ENCODE results near the gene PRMT5. TPM values are rescaled to one million over a fixed set of nuclear protein-coding genes. Genes with fewer than 3 reads are reported as not detected.
"Not testable (repeated sequence)": the region's sequence is repeated elsewhere in the genome, so short reads cannot be mapped to it uniquely, and the experiment has no call there.

The PRMT5 gene
- total RNA-seq = 39.8 TPM
- polyA plus RNA-seq = 49.3 TPM

- H3K36me3 ChIP-seq (ENCODE audit: insufficient read depth) = no peaks in the 10 kb centered on the region
- peak within 1 kb of the TSS; percentile 89 for H3K27ac ChIP-seq (ENCODE audit: low read depth)
- no peaks in the 10 kb centered on the region for H3K4me1 ChIP-seq (ENCODE audit: insufficient read depth)
- DNase-seq (ENCODE audit: extremely low spot score) = peak; percentile 100
- under 1% methylated on average over 51 of the region's 51 CpGs for WGBS
- peak within 1 kb of the TSS; percentile 71 for H3K4me3 ChIP-seq (ENCODE audit: low read depth, low read length)
These were observed at the start of gene PRMT5 for GRCh38 chr14:22929104-22929960. PRMT5 (minus strand) TSS chr14:22929376; CDS start chr14:22929361, 15 bp downstream.

GRCh38 chr14:22978487-22978837, 49.3 kb upstream of the PRMT5 start:
- Histone ChIP-seq H3K4me3 (ENCODE audit: low read depth, low read length) (no peak overlapping the region), H3K27ac (ENCODE audit: low read depth) (no peak overlapping the region), H3K36me3 (ENCODE audit: insufficient read depth) (no peaks in the 10 kb centered on the region), H3K4me1 (ENCODE audit: insufficient read depth) (no peaks in the 10 kb centered on the region)
- 44% methylated on average over 3 of the region's 3 CpGs for WGBS
- no peak for DNase-seq (ENCODE audit: extremely low spot score)

GRCh38 chr14:22977684-22978486, 48.7 kb upstream of the PRMT5 start:
- Histone ChIP-seq H3K4me3 (ENCODE audit: low read depth, low read length) (no peak overlapping the region), H3K4me1 (ENCODE audit: insufficient read depth) (no peaks in the 10 kb centered on the region), H3K36me3 (ENCODE audit: insufficient read depth) (no peaks in the 10 kb centered on the region), H3K27ac (ENCODE audit: low read depth) (peak overlapping the region; percentile 59)
- DNase-seq (ENCODE audit: extremely low spot score) = no peak
- WGBS = 23% methylated on average over 8 of the region's 8 CpGs

GRCh38 chr14:22977434-22977683, 48.2 kb upstream of the PRMT5 start:
- no peak for DNase-seq (ENCODE audit: extremely low spot score)
- Histone ChIP-seq H3K4me1 (ENCODE audit: insufficient read depth) (no peaks in the 10 kb centered on the region), H3K4me3 (ENCODE audit: low read depth, low read length) (no peak overlapping the region), H3K36me3 (ENCODE audit: insufficient read depth) (no peaks in the 10 kb centered on the region), H3K27ac (ENCODE audit: low read depth) (no peak overlapping the region)

GRCh38 chr14:22976620-22977433, 47.7 kb upstream of the PRMT5 start:
- DNase-seq (ENCODE audit: extremely low spot score) = no peak
- H3K4me1 ChIP-seq (ENCODE audit: insufficient read depth) = no peaks in the 10 kb centered on the region
- H3K27ac ChIP-seq (ENCODE audit: low read depth) = no peak overlapping the region
- H3K36me3 ChIP-seq (ENCODE audit: insufficient read depth) = no peaks in the 10 kb centered on the region
- no peak overlapping the region for H3K4me3 ChIP-seq (ENCODE audit: low read depth, low read length)
- WGBS = 57% methylated on average over 6 of the region's 6 CpGs

GRCh38 chr14:22974530-22975313, 45.5 kb upstream of the PRMT5 start:
- no peak overlapping the region for H3K27ac ChIP-seq (ENCODE audit: low read depth)
- WGBS = 65% methylated on average over 9 of the region's 9 CpGs
- no peak overlapping the region for H3K4me3 ChIP-seq (ENCODE audit: low read depth, low read length)
- H3K36me3 ChIP-seq (ENCODE audit: insufficient read depth) = no peaks in the 10 kb centered on the region
- no peaks in the 10 kb centered on the region for H3K4me1 ChIP-seq (ENCODE audit: insufficient read depth)
- DNase-seq (ENCODE audit: extremely low spot score) = no peak

GRCh38 chr14:22973217-22974032, 44.2 kb upstream of the PRMT5 start:
- 84% methylated on average over 6 of the region's 6 CpGs for WGBS
- Histone ChIP-seq H3K27ac (ENCODE audit: low read depth) (no peak overlapping the region), H3K36me3 (ENCODE audit: insufficient read depth) (no peaks in the 10 kb centered on the region), H3K4me3 (ENCODE audit: low read depth, low read length) (no peak overlapping the region), H3K4me1 (ENCODE audit: insufficient read depth) (no peaks in the 10 kb centered on the region)
- DNase-seq (ENCODE audit: extremely low spot score) = no peak

- H3K36me3 ChIP-seq (ENCODE audit: insufficient read depth) = no peaks in the 10 kb centered on the region
- WGBS = 91% methylated on average over 2 of the region's 2 CpGs
- DNase-seq (ENCODE audit: extremely low spot score) = no peak
- H3K4me3 ChIP-seq (ENCODE audit: low read depth, low read length) = no peak overlapping the region
- H3K4me1 ChIP-seq (ENCODE audit: insufficient read depth) = no peaks in the 10 kb centered on the region
- H3K27ac ChIP-seq (ENCODE audit: low read depth) = no peak overlapping the region
These were observed 43.2 kb upstream of the PRMT5 start for GRCh38 chr14:22972313-22972930.

- no peaks in the 10 kb centered on the region for H3K36me3 ChIP-seq (ENCODE audit: insufficient read depth)
- no peak overlapping the region for H3K27ac ChIP-seq (ENCODE audit: low read depth)
- H3K4me3 ChIP-seq (ENCODE audit: low read depth, low read length) = no peak overlapping the region
- DNase-seq (ENCODE audit: extremely low spot score) = no peak
- H3K4me1 ChIP-seq (ENCODE audit: insufficient read depth) = no peaks in the 10 kb centered on the region
- 97% methylated on average over 1 of the region's 1 CpG for WGBS
These were observed 42.0 kb upstream of the PRMT5 start for GRCh38 chr14:22971152-22971551.

- no peaks in the 10 kb centered on the region for H3K36me3 ChIP-seq (ENCODE audit: insufficient read depth)
- no peak for DNase-seq (ENCODE audit: extremely low spot score)
- H3K4me1 ChIP-seq (ENCODE audit: insufficient read depth) = no peaks in the 10 kb centered on the region
- no peak overlapping the region for H3K4me3 ChIP-seq (ENCODE audit: low read depth, low read length)
- no peak overlapping the region for H3K27ac ChIP-seq (ENCODE audit: low read depth)
- WGBS = 49% methylated on average over 4 of the region's 4 CpGs
These were observed 37.6 kb upstream of the PRMT5 start for GRCh38 chr14:22966783-22967269.

- not testable (repeated sequence) for H3K4me3 ChIP-seq (ENCODE audit: low read depth, low read length); H3K4me1 ChIP-seq (ENCODE audit: insufficient read depth); H3K27ac ChIP-seq (ENCODE audit: low read depth); H3K36me3 ChIP-seq (ENCODE audit: insufficient read depth); DNase-seq (ENCODE audit: extremely low spot score)
- 54% methylated on average over 15 of the region's 15 CpGs for WGBS
These were observed 37.0 kb upstream of the PRMT5 start for GRCh38 chr14:22965916-22966782.
